ENCODE data around the gene KCNJ2. TPM values are rescaled to one million over a fixed set of nuclear protein-coding genes. Genes with fewer than 3 reads are reported as not detected.

Gene KCNJ2
- total RNA-seq, 1 donor from 2014 or later, result 0.47 TPM

DNA sequence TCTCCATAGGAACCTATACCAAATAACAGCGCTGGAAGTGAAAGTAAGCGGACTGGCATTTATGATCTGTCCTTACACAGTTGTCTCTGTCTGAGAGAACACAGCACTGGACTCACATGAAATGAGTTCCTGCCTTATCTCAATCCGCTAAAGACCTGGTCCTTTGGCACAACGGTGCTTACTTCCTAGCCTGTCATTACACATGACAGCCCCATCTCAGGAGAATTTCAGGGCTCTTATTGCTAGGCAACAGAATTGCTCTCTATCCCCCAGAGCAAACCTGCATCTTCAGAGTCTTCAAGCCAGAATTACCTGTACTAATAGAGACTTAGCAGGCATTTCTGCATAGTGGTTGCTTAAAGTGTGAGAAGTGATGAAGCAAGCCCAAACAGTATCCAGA lies 4.3 kb downstream of the KCNJ2 start:
- no peaks in the 10 kb centered on the region for H3K9me3 Mint-ChIP-seq
- no peak overlapping the region for H3K27ac Mint-ChIP-seq (ENCODE audit: unreplicated experiment)
- no peak for DNase-seq (ENCODE audit: low read depth, low spot score)
- H3K27me3 Mint-ChIP-seq (ENCODE audit: low read depth), result peaks cover 38% of the 10 kb centered on the region
- no peaks in the 10 kb centered on the region for H3K36me3 Mint-ChIP-seq (ENCODE audit: low read depth)
- H3K4me3 Mint-ChIP-seq, result no peak overlapping the region
- no peak for TF ChIP-seq CTCF (conservative IDR thresholded peaks at IDR 0.05)
- peaks cover 18% of the 10 kb centered on the region for H3K4me1 Mint-ChIP-seq

DNA sequence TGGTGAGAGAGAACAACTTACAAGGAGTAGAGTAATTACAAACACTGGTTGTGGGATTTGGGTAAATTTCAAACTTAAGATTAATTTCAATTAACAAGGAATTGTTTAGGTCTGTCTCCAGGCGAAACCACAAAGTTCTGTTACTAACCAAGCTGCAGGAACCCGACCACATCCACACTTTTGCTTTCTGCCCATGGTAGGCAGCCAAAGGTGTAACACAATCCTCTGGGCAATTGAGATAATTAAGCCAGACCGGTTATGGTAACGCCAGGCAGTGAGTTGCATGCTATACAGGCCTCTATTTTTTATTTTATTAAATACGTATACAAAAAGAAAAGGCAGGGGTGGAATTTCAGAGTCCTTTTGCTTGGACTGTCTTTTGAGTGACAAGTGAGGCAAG lies 12.0 kb downstream of the KCNJ2 start:
- no peak for TF ChIP-seq CTCF (conservative IDR thresholded peaks at IDR 0.05)
- Mint-ChIP-seq H3K36me3 (ENCODE audit: low read depth) (no peaks in the 10 kb centered on the region), H3K4me3 (no peak overlapping the region), H3K9me3 (no peaks in the 10 kb centered on the region), H3K27me3 (ENCODE audit: low read depth) (peaks cover 3% of the 10 kb centered on the region), H3K27ac (ENCODE audit: unreplicated experiment) (no peak overlapping the region), H3K4me1 (peaks cover 6% of the 10 kb centered on the region)
- DNase-seq (ENCODE audit: low read depth, low spot score), result no peak

- no peak overlapping the region for H3K4me3 Mint-ChIP-seq
- TF ChIP-seq CTCF (conservative IDR thresholded peaks at IDR 0.05), result no peak
- H3K27me3 Mint-ChIP-seq (ENCODE audit: low read depth), result peaks cover 3% of the 10 kb centered on the region
- no peak overlapping the region for H3K27ac Mint-ChIP-seq (ENCODE audit: unreplicated experiment)
- DNase-seq (ENCODE audit: low read depth, low spot score), result no peak
- H3K4me1 Mint-ChIP-seq, result peaks cover 6% of the 10 kb centered on the region
- H3K9me3 Mint-ChIP-seq, result no peaks in the 10 kb centered on the region
- no peaks in the 10 kb centered on the region for H3K36me3 Mint-ChIP-seq (ENCODE audit: low read depth)
Observed at GRCh38 chr17:70181866-70182265, 12.5 kb downstream of the KCNJ2 start.

GRCh38 chr17:70183508-70183907 lies 14.2 kb downstream of the KCNJ2 start:
- Mint-ChIP-seq H3K4me1 (peaks cover 6% of the 10 kb centered on the region), H3K36me3 (ENCODE audit: low read depth) (no peaks in the 10 kb centered on the region), H3K9me3 (peaks cover under 1% of the 10 kb centered on the region), H3K4me3 (no peak overlapping the region), H3K27ac (ENCODE audit: unreplicated experiment) (no peak overlapping the region), H3K27me3 (ENCODE audit: low read depth) (peaks cover 3% of the 10 kb centered on the region)
- no peak for TF ChIP-seq CTCF (conservative IDR thresholded peaks at IDR 0.05)
- DNase-seq (ENCODE audit: low read depth, low spot score), result no peak

- DNase-seq (ENCODE audit: low read depth, low spot score), result no peak
- H3K4me3 Mint-ChIP-seq, result no peak overlapping the region
- peaks cover 3% of the 10 kb centered on the region for H3K27me3 Mint-ChIP-seq (ENCODE audit: low read depth)
- H3K27ac Mint-ChIP-seq (ENCODE audit: unreplicated experiment), result no peak overlapping the region
- no peaks in the 10 kb centered on the region for H3K36me3 Mint-ChIP-seq (ENCODE audit: low read depth)
- H3K4me1 Mint-ChIP-seq, result peaks cover 6% of the 10 kb centered on the region
- peaks cover 2% of the 10 kb centered on the region for H3K9me3 Mint-ChIP-seq
- no peak for TF ChIP-seq CTCF (conservative IDR thresholded peaks at IDR 0.05)
Observed at GRCh38 chr17:70184207-70184606, 14.9 kb downstream of the KCNJ2 start.

GRCh38 chr17:70184770-70185169 lies 15.4 kb downstream of the KCNJ2 start:
- TF ChIP-seq CTCF (conservative IDR thresholded peaks at IDR 0.05), result no peak
- Mint-ChIP-seq H3K4me1 (peaks cover 6% of the 10 kb centered on the region), H3K9me3 (peaks cover 2% of the 10 kb centered on the region), H3K4me3 (no peak overlapping the region), H3K27me3 (ENCODE audit: low read depth) (peaks cover 3% of the 10 kb centered on the region), H3K27ac (ENCODE audit: unreplicated experiment) (no peak overlapping the region), H3K36me3 (ENCODE audit: low read depth) (no peaks in the 10 kb centered on the region)
- DNase-seq (ENCODE audit: low read depth, low spot score), result no peak

Data from neural crest cell (in vitro differentiated cells).